Measurements from ENCODE around the gene NEK7.

The NEK7 gene

DNA sequence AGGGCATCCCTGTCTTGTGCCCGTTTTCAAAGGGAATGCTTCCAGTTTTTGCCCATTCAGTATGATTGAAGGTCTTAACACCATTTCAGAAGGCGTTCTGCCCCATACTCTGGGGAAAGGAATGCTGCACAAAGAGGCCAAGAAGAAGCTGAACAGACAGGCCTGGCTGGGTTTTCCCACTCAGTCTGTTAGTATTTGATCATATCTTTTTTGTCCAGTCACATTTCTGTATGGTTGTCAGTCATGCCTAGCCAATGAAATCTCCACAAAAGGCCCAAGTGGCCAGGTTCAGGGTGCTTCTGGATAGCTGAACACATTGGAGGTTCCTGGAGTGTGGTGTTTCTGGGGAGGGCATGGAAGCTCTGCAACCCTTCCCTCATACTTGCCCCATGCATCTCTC, 72.1 kb downstream of the NEK7 start:
- Histone ChIP-seq H3K4ac (ENCODE audit: low read length) (no peak overlapping the region), H3K4me2 (ENCODE audit: insufficient read depth, low read length, poor library complexity, severe bottlenecking) (no peak overlapping the region), H4K91ac (ENCODE audit: low read depth, low read length, poor library complexity) (no peak overlapping the region), H3K18ac (ENCODE audit: low read length) (no peak overlapping the region), H3K79me1 (ENCODE audit: low read depth, low read length) (no peaks in the 10 kb centered on the region), H2AK5ac (ENCODE audit: low read depth, low read length) (no peak overlapping the region), H4K8ac (ENCODE audit: low read depth, low read length) (no peak overlapping the region), H2BK120ac (ENCODE audit: low read depth, low read length) (no peak overlapping the region), H3K36me3 (replicated peaks in 1 of 2; ENCODE audit: control insufficient read depth in 2 of 2, insufficient read depth in 2 of 2, low read length in 2 of 2) (no peaks in the 10 kb centered on the region), H3K27ac (replicated peaks; ENCODE audit: low read length) (no peak overlapping the region), H2AFZ (ENCODE audit: low read length) (no peak overlapping the region), H3K4me3 (ENCODE audit: low read length in 2 of 2) (no peak overlapping the region), H3K9ac (ENCODE audit: low read depth, low read length, poor library complexity) (no peak overlapping the region), H2BK12ac (ENCODE audit: low read length) (no peak overlapping the region), H3K27me3 (ENCODE audit: control insufficient read depth in 3 of 3, insufficient read depth in 3 of 3, low read depth in 1 of 3, low read length in 3 of 3) (no peaks in the 10 kb centered on the region), H2BK5ac (ENCODE audit: low read length) (no peak overlapping the region), H3K14ac (ENCODE audit: low read length) (no peak overlapping the region), H2BK15ac (ENCODE audit: low read length) (no peak overlapping the region), H3K4me1 (ENCODE audit: control insufficient read depth in 2 of 2, insufficient read depth in 1 of 2, low read depth in 1 of 2, low read length in 2 of 2) (no peaks in the 10 kb centered on the region), H3K9me3 (replicated peaks in 1 of 2; ENCODE audit: control insufficient read depth in 2 of 2, insufficient read depth in 1 of 2, low read depth in 1 of 2, low read length in 2 of 2) (no peaks in the 10 kb centered on the region), H3K23ac (ENCODE audit: low read depth, low read length, poor library complexity) (no peak overlapping the region)
- no peak for DNase-seq (ENCODE audit: low spot score)
- WGBS, 2 donors (ENCODE audit: extremely low coverage in 2 of 2, insufficient read length in 2 of 2, insufficient replicate concordance in 1 of 2): no CpG with 5 or more reads among the region's 2 CpGs

DNA sequence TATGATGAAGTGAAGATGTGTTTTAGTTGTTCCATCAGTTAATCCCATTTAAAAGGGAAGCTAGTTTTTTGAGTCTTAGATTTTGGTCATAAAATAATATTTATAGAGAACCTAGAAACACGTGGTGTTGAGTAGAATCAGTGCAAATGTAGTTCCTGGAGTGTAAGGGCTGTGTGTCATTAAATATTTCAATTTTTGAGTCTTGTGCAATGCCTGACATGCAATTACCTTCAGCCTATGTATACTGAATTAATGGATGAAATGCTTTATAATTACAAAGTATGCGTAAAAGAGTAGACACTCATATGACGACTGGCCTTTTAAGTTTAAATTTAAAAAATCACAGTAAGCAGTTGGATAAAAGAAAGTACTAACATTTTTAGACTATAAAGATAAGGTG, 75.0 kb downstream of the NEK7 start:
- Histone ChIP-seq H3K27ac (replicated peaks; ENCODE audit: low read length) (no peak overlapping the region), H2BK120ac (ENCODE audit: low read depth, low read length) (no peak overlapping the region), H3K9ac (ENCODE audit: low read depth, low read length, poor library complexity) (no peak overlapping the region), H4K91ac (ENCODE audit: low read depth, low read length, poor library complexity) (no peak overlapping the region), H2AFZ (ENCODE audit: low read length) (no peak overlapping the region), H3K36me3 (replicated peaks in 1 of 2; ENCODE audit: control insufficient read depth in 2 of 2, insufficient read depth in 2 of 2, low read length in 2 of 2) (no peaks in the 10 kb centered on the region), H3K9me3 (replicated peaks in 1 of 2; ENCODE audit: control insufficient read depth in 2 of 2, insufficient read depth in 1 of 2, low read depth in 1 of 2, low read length in 2 of 2) (peaks cover 0 to 10% of the 10 kb centered on the region in 2 donors), H3K4me2 (ENCODE audit: insufficient read depth, low read length, poor library complexity, severe bottlenecking) (no peak overlapping the region), H2BK15ac (ENCODE audit: low read length) (no peak overlapping the region), H3K4me3 (ENCODE audit: low read length in 2 of 2) (no peak overlapping the region), H3K4ac (ENCODE audit: low read length) (no peak overlapping the region), H2AK5ac (ENCODE audit: low read depth, low read length) (no peak overlapping the region), H4K8ac (ENCODE audit: low read depth, low read length) (no peak overlapping the region), H2BK5ac (ENCODE audit: low read length) (no peak overlapping the region), H3K14ac (ENCODE audit: low read length) (no peak overlapping the region), H3K18ac (ENCODE audit: low read length) (no peak overlapping the region), H3K23ac (ENCODE audit: low read depth, low read length, poor library complexity) (no peak overlapping the region), H3K27me3 (ENCODE audit: control insufficient read depth in 3 of 3, insufficient read depth in 3 of 3, low read depth in 1 of 3, low read length in 3 of 3) (no peaks in the 10 kb centered on the region), H2BK12ac (ENCODE audit: low read length) (no peak overlapping the region), H3K4me1 (ENCODE audit: control insufficient read depth in 2 of 2, insufficient read depth in 1 of 2, low read depth in 1 of 2, low read length in 2 of 2) (peaks cover 2 to 7% of the 10 kb centered on the region in 2 donors), H3K79me1 (ENCODE audit: low read depth, low read length) (no peaks in the 10 kb centered on the region)
- WGBS, 2 donors (ENCODE audit: extremely low coverage in 2 of 2, insufficient read length in 2 of 2, insufficient replicate concordance in 1 of 2): no CpG with 5 or more reads among the region's 3 CpGs
- DNase-seq (ENCODE audit: low spot score): no peak

DNA sequence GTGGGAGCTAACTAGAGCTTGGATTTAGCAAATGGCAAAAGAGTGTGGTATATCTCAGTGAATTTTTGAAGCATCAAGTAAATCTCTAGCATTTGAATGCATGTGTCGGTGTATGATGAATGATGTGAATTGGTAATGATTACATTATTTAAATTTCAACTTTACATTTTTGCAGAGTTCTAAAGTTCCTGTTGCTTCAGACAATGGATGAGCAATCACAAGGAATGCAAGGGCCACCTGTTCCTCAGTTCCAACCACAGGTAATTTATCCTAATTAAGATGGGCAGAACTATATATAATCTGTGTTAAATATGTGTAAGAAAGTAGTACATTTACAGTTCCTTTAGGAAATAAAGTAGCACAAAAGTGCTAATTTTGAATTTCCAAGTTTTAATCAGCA, 75.6 kb downstream of the NEK7 start:
- no peak overlapping the region for H3K23ac ChIP-seq (ENCODE audit: low read depth, low read length, poor library complexity)
- no peaks in the 10 kb centered on the region for H3K36me3 ChIP-seq (replicated peaks in 1 of 2; ENCODE audit: control insufficient read depth in 2 of 2, insufficient read depth in 2 of 2, low read length in 2 of 2)
- H4K91ac ChIP-seq (ENCODE audit: low read depth, low read length, poor library complexity): no peak overlapping the region
- H3K18ac ChIP-seq (ENCODE audit: low read length): no peak overlapping the region
- no peak overlapping the region for H2BK5ac ChIP-seq (ENCODE audit: low read length)
- H2AFZ ChIP-seq (ENCODE audit: low read length): no peak overlapping the region
- H2BK15ac ChIP-seq (ENCODE audit: low read length): no peak overlapping the region
- H3K14ac ChIP-seq (ENCODE audit: low read length): no peak overlapping the region
- H2BK120ac ChIP-seq (ENCODE audit: low read depth, low read length): no peak overlapping the region
- H3K4me2 ChIP-seq (ENCODE audit: insufficient read depth, low read length, poor library complexity, severe bottlenecking): no peak overlapping the region
- no CpG with 5 or more reads among the region's 1 CpG for WGBS, 2 donors (ENCODE audit: extremely low coverage in 2 of 2, insufficient read length in 2 of 2, insufficient replicate concordance in 1 of 2)
- H3K9me3 ChIP-seq (replicated peaks in 1 of 2; ENCODE audit: control insufficient read depth in 2 of 2, insufficient read depth in 1 of 2, low read depth in 1 of 2, low read length in 2 of 2): peaks cover 0 to 10% of the 10 kb centered on the region in 2 donors
- H2BK12ac ChIP-seq (ENCODE audit: low read length): no peak overlapping the region
- H3K27ac ChIP-seq (replicated peaks; ENCODE audit: low read length): no peak overlapping the region
- no peak overlapping the region for H2AK5ac ChIP-seq (ENCODE audit: low read depth, low read length)
- H3K4me1 ChIP-seq (ENCODE audit: control insufficient read depth in 2 of 2, insufficient read depth in 1 of 2, low read depth in 1 of 2, low read length in 2 of 2): peaks cover 2 to 7% of the 10 kb centered on the region in 2 donors
- no peak for DNase-seq (ENCODE audit: low spot score)
- no peak overlapping the region for H3K9ac ChIP-seq (ENCODE audit: low read depth, low read length, poor library complexity)
- no peaks in the 10 kb centered on the region for H3K27me3 ChIP-seq (ENCODE audit: control insufficient read depth in 3 of 3, insufficient read depth in 3 of 3, low read depth in 1 of 3, low read length in 3 of 3)
- H3K4ac ChIP-seq (ENCODE audit: low read length): no peak overlapping the region
- H4K8ac ChIP-seq (ENCODE audit: low read depth, low read length): no peak overlapping the region
- H3K4me3 ChIP-seq (ENCODE audit: low read length in 2 of 2): no peak overlapping the region
- no peaks in the 10 kb centered on the region for H3K79me1 ChIP-seq (ENCODE audit: low read depth, low read length)

DNA sequence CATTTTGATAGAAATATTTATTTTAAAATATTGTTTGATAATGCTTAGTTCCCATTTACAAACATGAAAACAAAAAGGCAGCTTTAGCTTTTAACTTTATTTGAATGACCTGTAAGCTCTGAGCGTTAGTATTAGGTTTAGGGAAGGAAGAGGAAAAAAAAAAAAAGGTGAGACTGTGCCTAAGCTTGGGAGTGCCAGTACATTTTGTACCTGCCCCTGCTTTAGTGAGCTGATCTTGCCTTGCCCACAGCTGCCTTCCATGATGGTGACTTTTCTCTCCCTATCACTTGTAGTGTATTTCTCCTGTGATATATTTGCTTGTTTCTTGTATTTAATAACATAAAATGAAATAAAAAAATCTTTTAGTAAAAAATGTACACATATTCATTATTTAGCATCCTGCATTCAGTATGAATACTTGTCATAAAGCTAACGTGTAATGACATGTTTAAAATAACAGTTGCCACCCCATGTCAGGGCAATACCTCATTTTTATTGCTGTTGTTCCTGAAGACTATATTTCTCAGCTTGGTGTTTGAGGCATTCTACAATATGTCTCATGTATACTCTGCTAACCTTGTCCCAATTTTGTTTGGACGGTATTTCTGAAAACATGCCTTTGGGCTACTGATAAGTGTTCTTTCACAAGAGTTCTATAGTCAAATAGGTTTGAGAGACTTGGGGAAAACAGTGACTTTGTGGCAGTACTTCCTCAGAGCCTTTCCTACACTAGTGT, 76.3 kb downstream of the NEK7 start:
- no peak overlapping the region for H3K9ac ChIP-seq (ENCODE audit: low read depth, low read length, poor library complexity)
- peaks cover 0 to 10% of the 10 kb centered on the region in 2 donors for H3K9me3 ChIP-seq (replicated peaks in 1 of 2; ENCODE audit: control insufficient read depth in 2 of 2, insufficient read depth in 1 of 2, low read depth in 1 of 2, low read length in 2 of 2)
- no peak overlapping the region for H2BK5ac ChIP-seq (ENCODE audit: low read length)
- no CpG with 5 or more reads among the region's 3 CpGs for WGBS, 2 donors (ENCODE audit: extremely low coverage in 2 of 2, insufficient read length in 2 of 2, insufficient replicate concordance in 1 of 2)
- no peaks in the 10 kb centered on the region for H3K36me3 ChIP-seq (replicated peaks in 1 of 2; ENCODE audit: control insufficient read depth in 2 of 2, insufficient read depth in 2 of 2, low read length in 2 of 2)
- H3K79me1 ChIP-seq (ENCODE audit: low read depth, low read length): no peaks in the 10 kb centered on the region
- H3K4me3 ChIP-seq (ENCODE audit: low read length in 2 of 2): no peak overlapping the region
- H4K8ac ChIP-seq (ENCODE audit: low read depth, low read length): no peak overlapping the region
- H2AK5ac ChIP-seq (ENCODE audit: low read depth, low read length): no peak overlapping the region
- H2BK12ac ChIP-seq (ENCODE audit: low read length): no peak overlapping the region
- H3K4ac ChIP-seq (ENCODE audit: low read length): no peak overlapping the region
- H4K91ac ChIP-seq (ENCODE audit: low read depth, low read length, poor library complexity): no peak overlapping the region
- no peak overlapping the region for H2BK15ac ChIP-seq (ENCODE audit: low read length)
- H3K4me1 ChIP-seq (ENCODE audit: control insufficient read depth in 2 of 2, insufficient read depth in 1 of 2, low read depth in 1 of 2, low read length in 2 of 2): peaks cover 2 to 7% of the 10 kb centered on the region in 2 donors
- no peak overlapping the region for H3K27ac ChIP-seq (replicated peaks; ENCODE audit: low read length)
- H2BK120ac ChIP-seq (ENCODE audit: low read depth, low read length): no peak overlapping the region
- H3K4me2 ChIP-seq (ENCODE audit: insufficient read depth, low read length, poor library complexity, severe bottlenecking): no peak overlapping the region
- H3K27me3 ChIP-seq (ENCODE audit: control insufficient read depth in 3 of 3, insufficient read depth in 3 of 3, low read depth in 1 of 3, low read length in 3 of 3): no peaks in the 10 kb centered on the region
- no peak overlapping the region for H2AFZ ChIP-seq (ENCODE audit: low read length)
- no peak overlapping the region for H3K14ac ChIP-seq (ENCODE audit: low read length)
- no peak overlapping the region for H3K18ac ChIP-seq (ENCODE audit: low read length)
- no peak overlapping the region for H3K23ac ChIP-seq (ENCODE audit: low read depth, low read length, poor library complexity)
- no peak for DNase-seq (ENCODE audit: low spot score)
